ENCODE measurements around the gene MKRN3.

DNA sequence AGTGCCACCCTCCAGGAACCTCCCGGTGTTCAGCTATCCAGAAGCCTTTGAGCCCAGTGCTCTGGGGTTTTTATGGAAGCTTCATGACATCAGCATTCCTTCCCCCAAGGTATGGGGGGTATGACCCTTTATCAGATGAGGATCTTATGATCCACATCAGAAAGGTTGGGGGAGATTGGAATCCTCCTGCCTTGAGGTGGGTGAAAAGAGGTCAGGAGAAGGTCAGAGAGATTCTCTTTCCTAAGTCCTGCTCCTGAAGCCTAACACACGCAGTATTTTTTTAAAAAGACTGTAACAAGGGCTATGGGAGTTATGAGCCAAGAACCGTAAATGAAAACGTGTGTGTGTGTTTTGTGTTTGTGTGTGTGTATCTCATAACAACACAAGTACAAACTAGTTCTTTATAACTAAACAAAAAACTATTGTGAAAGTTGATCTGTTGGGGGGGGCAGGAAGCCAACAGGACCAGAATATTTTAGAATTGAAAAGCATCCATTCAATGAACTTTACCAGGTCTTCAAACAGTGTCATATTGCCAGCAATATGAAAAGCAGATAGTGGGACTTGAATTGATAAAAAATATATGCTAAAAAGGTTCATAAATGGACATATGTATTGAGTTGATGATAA lies 13.2 kb downstream of the MKRN3 start:
- TF ChIP-seq GATA3 (IDR thresholded peaks at IDR 0.05; ENCODE audit: low read depth, low read length) (no peak), GATA2 (IDR thresholded peaks at IDR 0.05; ENCODE audit: low read depth, low read length) (no peak)
